ENCODE measurements around the gene FOXN1. TPM values are rescaled to one million over a fixed set of nuclear protein-coding genes. Genes with fewer than 3 reads are reported as not detected.

FOXN1 gene
- total and polyA plus RNA-seq, 10 of the 15 experiments (the other 5 are each of a cell fraction or from before 2014, with no cell fraction given) = not detected

DNA sequence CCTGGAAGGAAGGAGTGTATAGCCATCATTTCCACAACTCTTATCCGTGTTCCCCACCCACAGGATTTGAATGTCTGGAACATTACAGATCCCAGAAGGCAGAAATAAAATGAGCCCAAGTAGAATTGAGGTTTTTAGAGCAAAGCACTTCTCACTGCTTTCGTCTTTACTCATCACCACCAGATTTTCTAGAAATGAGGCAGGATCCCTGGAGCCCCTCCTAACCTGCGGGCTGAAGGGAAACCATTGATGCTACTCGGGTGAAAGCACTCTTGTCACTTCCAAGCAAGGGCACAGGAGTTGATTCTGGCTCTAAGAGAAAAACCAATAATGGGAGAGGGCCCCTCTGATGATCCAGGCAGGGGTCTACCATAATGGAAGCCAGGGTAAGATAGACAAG is 73.4 kb downstream of the FOXN1 start:
- Histone ChIP-seq H3K4me1 (ENCODE audit: control insufficient read depth, insufficient read depth, low read length) (peaks cover 29% of the 10 kb centered on the region), H3K4me3 (no peak overlapping the region), H4K20me1 (ENCODE audit: control insufficient read depth, insufficient read depth) (no peaks in the 10 kb centered on the region), H3K79me2 (ENCODE audit: control insufficient read depth, insufficient read depth, low read length) (peaks cover 16% of the 10 kb centered on the region), H3K9ac (ENCODE audit: control insufficient read depth, insufficient read depth, low read length) (no peak overlapping the region), H2AFZ (ENCODE audit: control insufficient read depth, low read depth, low read length) (no peak overlapping the region), H3K27ac (ENCODE audit: control insufficient read depth, insufficient read depth) (peak overlapping the region; percentile 22; the same call in 1 of the 2 replicates), H3K36me3 (ENCODE audit: control insufficient read depth in 2 of 2, insufficient read depth in 2 of 2, low read length in 1 of 2) (peaks cover 30 to 34% of the 10 kb centered on the region in 2 experiments), H3K4me2 (ENCODE audit: control insufficient read depth, insufficient read depth) (no peak overlapping the region; the same call in 1 of the 2 replicates), H3K9me3 (replicated peaks; ENCODE audit: control insufficient read depth, insufficient read depth, low read length) (no peaks in the 10 kb centered on the region), H3K27me3 (replicated peaks in 1 of 2; ENCODE audit: control insufficient read depth in 2 of 2, insufficient read depth in 2 of 2, low read length in 1 of 2) (no peaks in the 10 kb centered on the region)
- in situ Hi-C loops (cut with MboI) = no loop called here
- ChIA-PET CTCF (interaction anchor here (1.3 to 1.4 kb wide), 4 partner anchors 10 to 28 kb away, joined by 3 to 9 read pairs (median 4); no protein-coding TSS in a partner anchor), SMC1A (ENCODE audit: uncharacterized antibody, unreplicated experiment) (interaction anchor here (0.9 to 3.0 kb wide), 4 partner anchors 14 to 79 kb away, joined by 3 to 13 read pairs (median 3); no protein-coding TSS in a partner anchor), POLR2A (interaction anchor here (0.6 to 7.1 kb wide), 9 partner anchors 9 to 153 kb away, joined by 3 to 91 read pairs (median 4); partner anchors contain the start of gene PIGS), RAD21 (ENCODE audit: unreplicated experiment) (interaction anchor here (0.8 to 1.4 kb wide), 5 partner anchors 10 to 33 kb away, joined by 3 to 4 read pairs (median 3); no protein-coding TSS in a partner anchor)
- WGBS (ENCODE audit: insufficient coverage, insufficient replicate concordance, low lambda C conversion rate, missing lambda C conversion rate) = 2% methylated on average over 4 of the region's 4 CpGs
- no TSS peak for BruUV-seq (replicated peaks)
- ATAC-seq (peak; percentile 32), FAIRE-seq (no peak), DNase-seq (ENCODE audit: low read depth, low spot score) (no peak)
- intact Hi-C loops (cut with micrococcal nuclease; ENCODE audit: unreplicated experiment) = no loop called here
- TF ChIP-seq ZNF207 (IDR thresholded peaks at IDR 0.05; ENCODE audit: borderline replicate concordance) (no peak), MTA2 (IDR thresholded peaks at IDR 0.05; ENCODE audit: low read depth) (no peak), STAT3 (IDR thresholded peaks at IDR 0.05; ENCODE audit: low read depth, low read length) (no peak), ATF2 (IDR thresholded peaks at IDR 0.05; ENCODE audit: low read length) (no peak; the same call in 1 of the 2 replicates), DPF2 (IDR thresholded peaks at IDR 0.05) (peak; percentile 33; the same call in 1 of the 2 replicates), PBX3 (IDR thresholded peaks at IDR 0.05; ENCODE audit: insufficient replicate concordance, low read depth, low read length) (no peak), CBX5 (IDR thresholded peaks at IDR 0.05; ENCODE audit: low read depth) (no peak), PAX5 (IDR thresholded peaks at IDR 0.05; ENCODE audit: borderline replicate concordance, low read depth, low read length) (no peak), IKZF1 (conservative IDR thresholded peaks at IDR 0.05) (0 out of 2 replicates have a peak, but pooled peaks have one; percentile 16), RELB (IDR thresholded peaks at IDR 0.05; ENCODE audit: low read depth) (no peak), JUNB (IDR thresholded peaks at IDR 0.05) (peak; percentile 95), NFIC (IDR thresholded peaks at IDR 0.05; ENCODE audit: low read depth, low read length) (0 out of 2 replicates have a peak, but pooled peaks have one; percentile 61), JUND (IDR thresholded peaks at IDR 0.05; ENCODE audit: low read depth, low read length) (peak; percentile 56; the same call in 1 of the 2 replicates), RUNX3 (IDR thresholded peaks at IDR 0.05; ENCODE audit: low read length) (peak; percentile 94), SMAD1 (IDR thresholded peaks at IDR 0.05; ENCODE audit: low read depth, partially characterized antibody) (no peak), ZNF622 (IDR thresholded peaks at IDR 0.05) (no peak), IRF4 (IDR thresholded peaks at IDR 0.05; ENCODE audit: low read depth, low read length) (peak; percentile 94), ZNF24 (IDR thresholded peaks at IDR 0.05) (no peak)
- TF ChIP-seq, protein P1, sequence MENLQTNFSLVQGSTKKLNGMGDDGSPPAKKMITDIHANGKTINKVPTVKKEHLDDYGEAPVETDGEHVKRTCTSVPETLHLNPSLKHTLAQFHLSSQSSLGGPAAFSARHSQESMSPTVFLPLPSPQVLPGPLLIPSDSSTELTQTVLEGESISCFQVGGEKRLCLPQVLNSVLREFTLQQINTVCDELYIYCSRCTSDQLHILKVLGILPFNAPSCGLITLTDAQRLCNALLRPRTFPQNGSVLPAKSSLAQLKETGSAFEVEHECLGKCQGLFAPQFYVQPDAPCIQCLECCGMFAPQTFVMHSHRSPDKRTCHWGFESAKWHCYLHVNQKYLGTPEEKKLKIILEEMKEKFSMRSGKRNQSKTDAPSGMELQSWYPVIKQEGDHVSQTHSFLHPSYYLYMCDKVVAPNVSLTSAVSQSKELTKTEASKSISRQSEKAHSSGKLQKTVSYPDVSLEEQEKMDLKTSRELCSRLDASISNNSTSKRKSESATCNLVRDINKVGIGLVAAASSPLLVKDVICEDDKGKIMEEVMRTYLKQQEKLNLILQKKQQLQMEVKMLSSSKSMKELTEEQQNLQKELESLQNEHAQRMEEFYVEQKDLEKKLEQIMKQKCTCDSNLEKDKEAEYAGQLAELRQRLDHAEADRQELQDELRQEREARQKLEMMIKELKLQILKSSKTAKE (IDR thresholded peaks at IDR 0.05; ENCODE audit: low read depth, poor library complexity, severe bottlenecking) = peak; percentile 17

Measured in GM12878 (cell line).